Head of caudate nucleus (tissue), 42 donors: ENCODE results near the gene GRHL3.

Experiments
- DNase-seq, 42 donors: peaks; one replicate each; pipeline versions ENCODE4 v3.0.0 to v3.0.0-alpha.2; 2020 to 2021; ENCODE audit warnings: mixed read lengths in 7 of 42
- intact Hi-C: fragments of 100-400 bp; cut with DNase I; formaldehyde crosslinking; loops from one replicate; pipeline ENCODE4 v1.15.0; 2022

GRHL3 gene

DNA sequence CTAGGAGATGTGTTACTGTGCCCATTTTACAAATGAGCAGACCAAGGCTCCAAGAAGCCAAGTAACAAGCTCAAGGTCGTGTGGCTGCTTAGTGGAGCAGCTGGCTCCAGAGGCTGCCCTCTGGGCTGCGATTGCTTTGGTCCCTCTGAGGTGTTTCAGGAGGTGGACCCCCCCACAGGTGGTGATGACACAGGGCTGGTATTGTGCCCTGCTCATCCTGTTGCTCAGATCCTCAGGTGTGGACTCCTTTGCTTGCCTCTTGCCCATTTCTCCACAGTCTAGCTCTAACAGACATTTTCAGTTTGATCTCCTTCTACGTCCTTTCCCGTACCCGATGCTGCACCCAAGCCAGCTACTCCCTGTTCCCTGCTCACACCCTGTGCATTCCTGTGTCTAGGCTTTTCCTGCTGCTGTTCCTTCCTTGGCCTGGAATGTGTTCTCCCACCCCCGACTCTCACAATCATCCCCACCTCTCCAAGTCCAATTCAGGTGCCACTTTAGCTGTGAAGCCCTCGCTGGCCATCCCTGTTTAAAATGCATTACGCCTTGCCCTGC, 28.1 kb upstream of the GRHL3 start:
- no peak for DNase-seq
- intact Hi-C loops = no loop called here

DNA sequence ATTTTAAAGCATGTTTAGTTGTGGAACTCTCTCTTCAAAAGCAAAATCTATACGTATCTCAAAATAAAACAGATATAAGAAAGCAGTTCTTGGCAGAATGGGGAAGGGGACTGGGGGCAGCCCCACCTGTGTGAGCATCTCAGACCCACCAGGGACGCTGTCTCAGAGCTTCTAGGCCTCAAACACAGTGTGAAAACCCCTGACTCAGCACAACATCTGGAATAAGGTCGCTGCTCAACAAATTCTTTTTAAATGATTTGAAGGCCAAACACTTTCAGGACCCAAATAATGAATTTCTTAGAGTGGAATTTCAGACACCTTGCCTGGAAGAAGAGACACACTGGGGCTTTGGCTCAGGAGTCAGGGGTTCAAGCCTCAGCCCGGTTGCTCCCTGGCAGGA, 27.1 kb upstream of the GRHL3 start:
- DNase-seq = no peak
- intact Hi-C loops = no loop called here

DNA sequence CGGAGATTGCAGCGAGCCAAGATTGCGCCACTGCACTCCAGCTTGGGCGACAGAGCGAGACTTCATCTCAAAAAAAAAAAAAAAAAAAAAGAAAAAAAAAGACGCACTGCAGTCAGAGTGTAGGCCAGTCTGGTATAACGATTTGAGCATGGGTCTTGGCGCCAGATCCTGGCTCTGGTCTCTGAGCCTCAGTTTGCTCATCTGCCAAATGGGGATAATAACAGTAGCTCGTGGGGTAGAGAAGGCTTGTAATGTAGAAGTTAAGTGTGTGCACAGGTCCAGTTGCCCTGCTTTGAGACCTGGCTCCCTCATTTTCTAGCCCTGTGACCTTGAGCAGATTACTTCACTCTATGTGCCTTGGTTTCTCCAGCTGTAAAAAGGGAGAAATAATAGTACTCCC, 26.3 kb upstream of the GRHL3 start:
- no peak for DNase-seq
- intact Hi-C loops = no loop called here

DNA sequence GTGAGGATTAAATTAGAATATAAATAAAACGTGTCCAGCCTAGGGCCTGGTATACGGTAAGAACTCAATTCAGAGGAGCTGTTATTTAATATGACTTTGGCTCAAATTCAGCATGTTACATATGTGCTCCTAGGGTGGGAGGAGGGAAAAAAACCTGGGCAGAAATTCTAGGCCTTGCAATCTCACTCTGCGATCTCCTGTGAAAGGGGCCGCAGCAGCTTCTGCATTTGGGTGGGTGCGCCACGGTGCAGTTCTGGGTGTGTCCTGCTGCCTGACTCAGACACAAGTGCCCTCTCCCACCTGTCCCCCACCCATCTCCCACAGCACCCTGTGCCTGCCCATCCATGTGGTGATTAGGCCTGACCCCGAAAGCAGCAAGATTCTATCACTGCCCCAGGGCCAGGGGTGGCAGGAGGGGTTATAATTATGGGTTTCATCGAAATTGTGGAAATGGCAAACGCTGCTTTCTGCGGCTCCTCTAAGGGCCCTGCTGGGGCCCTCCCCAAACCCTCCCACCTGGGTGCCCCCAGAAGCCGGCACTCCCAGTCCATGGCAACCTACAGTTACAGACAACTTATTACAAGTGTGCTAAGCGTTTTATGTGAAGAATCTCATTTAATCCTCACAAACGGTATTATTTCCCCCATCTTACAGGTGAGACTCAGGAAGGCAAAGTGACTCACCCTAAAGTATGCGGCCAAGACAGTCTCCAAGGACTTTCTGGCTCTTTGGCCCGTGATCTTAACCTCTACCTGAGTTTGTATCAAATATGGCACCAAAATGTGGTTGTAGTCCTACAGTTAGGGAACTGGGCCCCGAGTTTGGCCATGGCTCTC, 25.5 kb upstream of the GRHL3 start:
- no peak for DNase-seq
- intact Hi-C loops = no loop called here

DNA sequence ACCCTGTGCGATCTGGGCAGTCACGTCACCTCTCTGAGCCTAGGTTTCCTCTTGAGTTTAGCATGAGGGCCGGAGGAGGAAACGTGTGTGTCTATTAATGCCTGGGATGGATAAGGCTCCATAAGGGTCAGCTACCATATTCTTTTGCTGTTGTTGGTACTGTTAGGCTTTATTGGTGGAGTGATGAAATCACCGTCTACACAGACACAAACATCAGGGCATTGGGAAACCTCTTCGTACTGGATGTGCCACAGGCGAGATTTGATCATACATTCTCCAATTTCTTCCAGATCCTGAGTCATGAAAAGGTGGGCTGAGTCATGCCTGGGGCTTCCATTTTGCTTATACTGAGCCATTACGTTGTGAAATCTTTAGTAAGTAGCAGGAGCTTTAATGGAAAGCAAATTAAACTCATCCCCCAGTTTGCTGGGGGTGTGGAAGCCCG, 24.9 kb upstream of the GRHL3 start:
- DNase-seq = no peak
- intact Hi-C loops = no loop called here

DNA sequence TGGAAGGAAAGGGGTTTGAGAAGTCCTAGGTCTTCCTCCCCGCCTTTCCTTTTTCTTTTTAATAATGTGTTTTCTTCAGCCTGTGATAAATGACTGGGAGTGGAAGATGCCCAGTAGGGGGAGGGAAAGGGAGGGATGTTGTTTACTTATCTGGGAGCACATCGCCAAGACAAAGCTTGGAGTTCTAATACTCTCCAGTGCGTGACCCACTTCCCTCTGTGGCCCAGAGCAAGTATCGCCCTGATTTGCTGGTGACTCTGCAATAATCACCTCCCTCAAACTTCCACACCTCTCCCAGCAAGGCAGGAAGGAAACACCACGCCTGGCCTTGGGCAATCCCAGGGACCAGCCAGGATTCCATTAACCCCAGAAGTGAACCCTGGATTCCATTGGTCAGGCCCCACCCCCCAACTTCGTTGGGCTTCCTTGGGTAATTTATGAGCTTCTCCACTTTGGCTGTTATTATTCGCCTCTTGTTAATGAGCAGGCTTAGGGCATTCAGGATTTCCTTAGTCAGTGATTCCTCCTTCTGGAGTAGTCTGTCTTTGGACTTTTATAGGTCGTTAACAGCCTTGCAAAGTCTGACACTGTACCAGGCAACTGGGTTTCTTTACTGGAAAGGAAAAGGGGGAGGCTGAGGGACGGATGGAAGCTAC, 24.3 kb upstream of the GRHL3 start:
- intact Hi-C loops = no loop called here
- DNase-seq = no peak

DNA sequence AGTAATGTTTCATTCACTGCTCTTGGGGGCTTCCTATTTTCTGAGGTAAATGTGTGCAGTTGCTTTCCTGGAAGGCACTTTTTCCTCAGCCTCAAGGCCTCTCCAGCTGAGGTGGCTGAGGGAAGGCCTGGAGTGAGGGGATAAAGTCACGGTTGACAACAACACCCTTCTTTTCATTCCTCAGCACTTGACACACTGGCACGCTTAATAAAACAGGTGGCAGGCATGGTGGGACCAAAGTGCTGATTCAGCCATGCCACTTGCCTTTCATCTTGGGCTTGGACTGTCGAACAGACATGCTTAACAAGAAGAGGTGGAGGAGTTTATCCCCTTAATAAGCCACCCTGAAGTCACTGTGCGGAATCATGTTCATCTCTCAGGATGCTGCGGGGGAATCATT, 23.6 kb upstream of the GRHL3 start:
- intact Hi-C loops = no loop called here
- no peak for DNase-seq

DNA sequence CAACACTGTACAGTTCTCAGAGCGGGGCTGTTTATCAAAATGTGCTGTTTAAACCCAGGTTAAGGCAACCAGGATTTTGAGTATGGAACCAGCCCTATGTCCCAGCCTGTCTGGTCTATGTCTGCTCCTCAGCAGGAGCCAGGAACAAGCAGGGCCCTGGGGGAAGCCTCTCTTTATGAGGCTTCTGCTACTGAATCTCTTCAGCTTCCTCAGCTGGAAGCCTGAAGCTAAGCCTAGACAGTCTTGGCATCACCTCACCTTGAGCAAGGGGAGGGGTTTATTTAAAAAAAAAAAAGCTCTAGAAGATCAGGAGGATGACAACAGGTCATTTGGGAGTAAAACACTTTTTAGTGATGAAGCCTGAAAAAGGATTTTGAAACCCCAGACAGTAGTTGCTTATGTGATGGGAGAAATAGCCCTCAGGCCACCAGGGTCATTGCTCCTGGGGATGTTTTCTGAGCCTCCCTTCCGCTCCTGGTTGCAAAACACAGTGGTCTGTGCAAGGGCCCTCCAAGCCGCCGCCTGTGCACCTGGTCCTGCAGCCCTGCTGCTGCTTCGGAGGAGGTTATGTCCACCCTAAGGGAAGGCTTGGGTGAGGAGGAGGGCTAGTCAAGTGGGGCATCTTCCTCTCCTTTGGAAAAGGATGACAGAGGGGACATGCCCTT, 21.8 kb upstream of the GRHL3 start:
- no peak for DNase-seq
- intact Hi-C loops = no loop called here

DNA sequence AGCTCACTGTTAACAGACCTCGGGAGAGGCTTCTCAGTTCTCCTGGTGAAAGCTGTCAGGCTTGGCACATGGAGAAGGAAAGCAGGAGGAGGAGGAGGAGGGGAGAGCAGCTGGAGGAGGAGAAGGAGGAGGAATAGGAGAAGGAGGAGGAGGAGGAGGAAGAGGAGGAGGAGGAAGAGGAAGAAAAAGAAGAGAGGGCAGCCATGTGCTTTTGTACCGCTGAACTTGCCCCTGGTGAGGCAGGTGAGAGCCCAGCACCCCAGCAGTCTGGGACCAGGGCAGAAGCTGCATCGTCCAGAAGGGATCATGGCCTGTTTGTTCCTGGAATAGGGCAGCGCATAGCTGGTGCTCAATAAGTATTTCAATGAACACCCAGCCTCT, 21.3 kb upstream of the GRHL3 start:
- intact Hi-C loops = no loop called here
- DNase-seq = no peak

DNA sequence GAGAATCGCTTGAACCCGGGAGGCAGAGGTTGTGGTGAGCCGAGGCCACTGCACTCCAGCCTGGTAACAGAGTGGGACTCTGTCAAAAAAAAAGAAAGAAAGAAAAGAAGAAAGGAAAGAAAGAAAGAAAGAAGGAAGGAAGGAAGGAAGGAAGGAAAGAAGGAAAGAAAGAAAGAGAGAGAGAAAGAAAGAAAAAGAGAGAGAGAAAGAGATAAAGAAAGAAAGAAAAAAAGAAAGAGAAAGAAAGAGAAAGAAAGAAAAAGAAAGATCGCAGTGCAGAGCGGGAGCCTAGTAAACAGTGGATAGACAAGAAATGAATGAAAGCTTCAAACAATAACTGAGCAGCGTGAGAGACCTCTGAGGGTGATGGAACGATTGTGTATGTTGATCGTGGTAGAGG, 20.6 kb upstream of the GRHL3 start:
- intact Hi-C loops = no loop called here
- no peak for DNase-seq

DNA sequence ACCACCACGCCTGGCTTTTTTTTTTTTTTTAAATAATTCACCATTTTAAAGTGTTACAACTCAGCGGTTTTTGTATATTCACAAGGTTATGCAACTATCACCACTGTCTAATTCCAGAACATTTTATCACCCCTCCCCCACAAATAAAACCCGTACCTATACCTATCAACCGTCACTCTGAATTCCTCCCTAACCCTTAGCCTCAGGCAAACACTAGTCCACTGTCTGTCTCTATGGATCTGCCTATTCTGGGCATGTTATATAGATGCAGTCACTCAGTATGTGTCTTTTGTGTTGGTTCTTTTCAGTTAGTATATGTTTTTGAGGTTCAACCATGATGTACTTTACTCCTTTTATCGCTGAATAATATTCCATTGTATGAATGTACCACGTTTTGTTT, 19.3 kb upstream of the GRHL3 start:
- intact Hi-C loops = no loop called here

DNA sequence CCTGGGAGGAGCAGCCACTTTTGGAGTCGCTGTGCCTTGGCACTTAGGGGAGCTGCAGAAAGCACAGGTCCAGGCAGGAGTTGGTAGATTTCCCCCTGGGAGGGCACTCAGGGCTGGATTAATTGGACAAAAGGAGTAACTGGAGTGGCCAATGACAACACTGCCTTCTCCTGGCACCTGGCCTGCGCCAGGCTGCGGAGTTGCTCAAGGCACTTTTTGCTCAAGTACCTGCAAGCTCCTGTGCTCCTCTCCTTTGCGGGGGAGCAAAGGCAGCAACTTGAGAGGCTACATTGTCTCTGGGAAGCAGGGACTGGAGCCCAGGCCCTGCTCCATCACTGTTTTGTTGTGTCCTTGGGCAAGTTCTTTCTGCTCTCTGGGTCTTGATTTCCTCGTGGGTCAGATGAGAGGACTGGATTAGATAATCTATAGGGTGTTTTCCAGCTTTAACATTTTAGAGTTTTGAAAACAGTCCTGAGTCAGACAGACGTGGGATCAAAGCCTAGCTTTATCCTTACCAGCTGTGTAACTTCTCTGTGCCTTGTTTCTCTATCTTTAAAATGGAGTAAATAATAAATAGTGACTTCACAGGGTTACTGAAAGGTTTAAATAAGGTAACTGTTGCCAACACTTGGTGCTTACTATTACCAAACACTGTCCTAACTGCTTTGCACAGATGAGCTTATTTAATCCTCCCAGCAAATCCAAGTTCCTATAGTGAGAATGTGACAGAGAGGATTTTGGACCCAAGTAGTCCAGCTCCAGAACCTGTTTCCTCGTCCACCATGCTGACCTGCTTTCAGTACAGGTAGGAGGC, 18.0 kb upstream of the GRHL3 start:
- intact Hi-C loops = no loop called here
- no peak for DNase-seq

More for the DNA sequence above, 19.3 kb upstream of the GRHL3 start:
- no peak for DNase-seq

DNA sequence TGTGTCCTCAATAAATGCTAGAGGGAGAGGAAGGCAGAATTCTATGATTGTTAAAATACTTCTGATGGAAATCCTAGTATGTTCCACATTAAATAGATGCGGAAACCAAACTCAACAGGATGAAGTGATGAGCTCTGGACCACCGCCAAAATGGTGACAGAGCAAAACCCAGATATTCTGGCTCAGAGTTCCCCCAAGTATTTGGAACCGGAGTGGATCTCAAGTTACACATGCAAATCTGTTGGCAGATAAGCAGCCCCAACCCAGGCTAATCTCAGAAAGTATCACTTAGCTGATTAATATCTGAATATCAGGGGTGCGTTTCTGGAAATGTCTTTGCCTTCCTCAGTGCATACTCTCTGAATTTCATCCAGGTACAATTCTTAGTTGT, 17.4 kb upstream of the GRHL3 start:
- intact Hi-C loops = no loop called here

DNA sequence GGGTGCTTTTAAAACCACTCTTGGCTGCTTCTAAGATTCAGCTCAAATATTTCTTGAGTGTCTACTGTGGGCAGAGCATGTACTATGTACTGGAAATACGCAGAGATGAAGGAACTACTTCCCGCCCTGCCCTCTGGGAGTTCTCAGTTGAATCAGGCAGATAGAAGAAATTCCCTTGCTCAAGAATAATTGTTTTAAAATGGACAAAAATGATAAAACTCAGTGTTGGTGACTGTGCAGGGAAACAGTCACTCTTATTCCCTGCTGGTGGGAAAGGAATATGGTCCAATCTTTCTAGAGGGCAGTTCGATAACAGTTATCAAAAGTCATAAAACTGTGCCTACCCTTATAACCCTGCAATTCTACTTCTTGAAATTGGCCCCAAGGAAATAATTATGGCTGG, 16.9 kb upstream of the GRHL3 start:
- no peak for DNase-seq
- intact Hi-C loops = no loop called here

More for the DNA sequence above, 17.4 kb upstream of the GRHL3 start:
- no peak for DNase-seq

DNA sequence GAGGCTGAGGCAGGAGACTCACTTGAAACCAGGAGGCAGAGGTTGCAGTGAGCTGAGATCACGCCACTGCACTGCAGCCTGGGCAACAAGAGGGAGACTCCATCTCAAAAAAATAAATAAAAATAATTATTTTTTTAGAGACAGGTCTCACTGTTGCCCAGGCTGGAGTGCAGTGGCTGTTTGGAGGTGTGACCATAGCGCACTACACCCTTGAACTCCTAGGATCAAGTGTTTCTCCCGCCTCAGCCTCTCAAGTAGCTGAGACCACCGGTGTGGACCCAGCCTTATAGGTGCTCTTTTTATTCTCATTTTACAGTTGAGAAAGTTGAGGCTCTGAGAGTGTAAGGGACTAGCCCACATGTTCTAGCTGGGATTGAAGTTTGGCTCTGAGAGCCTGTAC, 15.6 kb upstream of the GRHL3 start:
- no peak for DNase-seq

DNA sequence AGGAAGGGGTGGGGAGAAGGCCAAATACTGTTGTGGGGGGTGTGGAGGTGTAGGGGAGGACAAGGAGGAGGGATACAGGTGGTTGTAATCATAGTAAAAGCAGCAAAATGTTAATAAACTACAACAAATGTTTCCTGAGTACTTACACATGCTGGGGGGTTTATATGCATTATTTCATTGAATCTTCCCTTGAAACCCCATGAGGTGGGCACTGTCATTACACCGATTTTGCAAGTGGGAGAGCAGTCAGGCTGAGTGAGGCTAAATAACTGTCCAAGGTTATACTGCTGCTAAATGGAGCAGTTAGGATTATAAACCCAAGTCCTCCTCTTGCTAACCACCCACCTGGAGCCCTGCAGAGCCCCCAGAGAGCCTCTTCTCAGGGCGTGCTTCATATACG, 14.4 kb upstream of the GRHL3 start:
- no peak for DNase-seq
- intact Hi-C loops = no loop called here

More for the DNA sequence above, 15.6 kb upstream of the GRHL3 start:
- intact Hi-C loops = no loop called here

DNA sequence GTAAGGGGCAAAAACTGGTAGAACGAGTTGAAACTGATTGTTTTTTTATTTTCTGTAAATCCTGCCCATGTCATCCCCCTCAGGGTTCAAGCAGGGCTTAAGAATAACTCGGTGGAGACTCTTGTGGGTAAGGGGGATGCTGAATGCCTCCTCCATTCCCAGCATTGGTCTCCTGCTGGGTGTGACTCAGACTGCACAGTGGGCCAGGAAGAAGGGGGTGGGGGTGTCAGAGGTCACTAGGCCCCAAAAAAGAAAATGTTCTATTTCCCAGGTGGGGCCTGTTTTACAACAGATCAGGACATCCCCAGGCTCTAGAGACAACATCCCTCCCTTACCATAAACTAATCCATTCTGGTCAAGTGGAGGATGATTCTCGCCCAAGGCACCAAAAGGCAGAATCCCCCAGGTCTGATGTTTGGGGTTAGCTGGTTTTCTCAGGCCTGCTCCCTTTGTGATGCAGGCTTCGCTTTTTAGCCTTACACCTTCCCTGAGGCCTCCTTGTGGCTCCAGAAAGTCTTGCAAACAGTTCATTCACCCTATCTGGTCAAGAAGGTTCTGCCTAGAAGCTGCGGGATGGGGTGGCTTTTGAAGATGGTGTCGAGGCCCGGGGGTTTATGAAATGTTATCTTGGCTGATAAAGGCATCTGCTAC, 10.7 kb upstream of the GRHL3 start:
- no peak for DNase-seq
- intact Hi-C loops = no loop called here

DNA sequence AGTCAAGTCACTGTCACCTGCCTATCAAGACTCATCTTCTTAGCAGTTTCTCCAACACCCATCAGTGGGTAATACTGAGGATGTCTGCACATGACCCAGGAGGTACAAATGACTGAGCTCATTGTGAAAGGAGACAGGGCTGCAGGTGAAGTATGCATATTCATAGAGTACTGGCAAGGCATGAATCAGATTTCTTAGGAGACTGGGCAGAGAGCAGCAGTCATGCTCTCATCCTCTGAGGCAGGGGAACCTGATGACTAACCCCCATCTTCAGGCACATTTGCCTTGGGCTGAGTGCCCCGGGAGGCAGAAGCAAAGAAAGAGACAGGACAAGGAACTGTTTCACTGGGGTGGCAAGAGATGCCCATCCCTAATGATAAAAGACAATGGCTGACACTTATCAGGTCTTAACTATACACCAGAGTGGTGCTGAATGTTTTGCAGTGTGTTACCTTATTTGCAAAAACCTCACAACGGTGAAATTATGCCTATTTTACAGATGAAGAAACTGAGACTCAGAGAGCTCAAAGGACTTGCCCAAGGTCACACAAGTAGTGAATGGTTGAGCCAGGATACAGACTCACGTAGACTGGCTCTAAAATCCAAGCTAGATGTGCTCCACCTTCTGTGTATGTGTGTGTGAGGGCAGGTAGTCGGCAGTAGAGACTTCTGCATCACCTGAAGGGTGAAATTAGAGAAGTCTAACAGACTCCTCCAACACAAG, 9.2 kb upstream of the GRHL3 start:
- intact Hi-C loops = no loop called here
- DNase-seq = no peak
